GM19099 (cell line): Measurements from ENCODE around the gene CNTNAP2.

Experiments used
- POLR2A ChIP-seq: IDR thresholded peaks from 3 replicates; pipeline ENCODE4 v1.6.1; 2011; ENCODE audit warnings: low read depth; ENCODE audit not compliant: insufficient read length; ENCODE audit errors: extremely low read depth

CNTNAP2 gene

DNA sequence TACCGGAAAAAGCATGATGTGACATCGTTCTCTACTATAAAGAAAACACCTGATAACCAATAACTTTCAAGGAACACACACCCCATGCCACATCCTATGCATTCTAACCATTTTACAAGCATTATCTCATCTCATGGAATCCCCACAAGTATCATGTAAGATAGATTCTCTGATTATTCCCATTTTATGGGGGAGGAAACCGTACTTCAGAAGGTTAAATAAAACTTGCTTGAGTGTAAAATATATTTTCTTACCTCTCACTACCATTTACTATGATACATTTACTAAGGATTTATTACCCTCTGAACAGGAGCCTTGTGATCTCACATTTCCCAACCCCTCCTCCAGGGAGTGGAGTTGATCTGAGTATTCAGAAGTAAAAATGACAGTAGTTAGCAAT lies 522.7 kb downstream of the CNTNAP2 start:
- TF ChIP-seq POLR2A: no peak

- TF ChIP-seq POLR2A: no peak
Observed at GRCh38 chr7:146641491-146641890, 524.9 kb downstream of the CNTNAP2 start.

DNA sequence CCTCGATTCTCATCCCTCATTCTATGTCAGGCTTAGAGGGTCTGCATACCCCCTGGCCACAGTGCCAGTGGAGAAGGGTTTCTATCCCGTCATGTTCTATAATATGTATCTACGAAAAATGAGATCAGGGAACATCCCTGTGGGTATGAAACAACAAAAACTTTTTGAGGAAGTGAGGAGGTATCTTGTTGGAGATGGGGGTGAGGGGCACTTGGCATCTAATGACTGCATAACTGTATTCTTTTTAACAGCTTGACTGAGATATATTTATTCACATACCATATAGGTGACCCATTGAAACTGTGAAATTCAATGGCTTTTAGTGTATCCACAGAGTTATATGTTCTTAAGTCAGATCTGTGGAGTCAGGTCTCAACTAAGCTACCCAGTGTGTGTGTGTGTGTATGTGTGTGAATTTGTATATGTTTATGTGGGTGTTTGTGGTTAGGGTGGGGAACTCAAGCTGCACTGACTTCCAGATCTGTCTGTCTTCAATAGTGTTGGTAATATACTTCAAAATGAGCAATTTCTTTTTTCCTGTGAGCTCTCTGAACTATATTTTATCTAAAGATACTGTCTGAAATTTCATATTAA lies 528.9 kb downstream of the CNTNAP2 start:
- TF ChIP-seq POLR2A: no peak

GRCh38 chr7:146647445-146647844 lies 530.8 kb downstream of the CNTNAP2 start:
- no peak for TF ChIP-seq POLR2A

GRCh38 chr7:146652176-146652575 lies 535.6 kb downstream of the CNTNAP2 start:
- TF ChIP-seq POLR2A: no peak

DNA sequence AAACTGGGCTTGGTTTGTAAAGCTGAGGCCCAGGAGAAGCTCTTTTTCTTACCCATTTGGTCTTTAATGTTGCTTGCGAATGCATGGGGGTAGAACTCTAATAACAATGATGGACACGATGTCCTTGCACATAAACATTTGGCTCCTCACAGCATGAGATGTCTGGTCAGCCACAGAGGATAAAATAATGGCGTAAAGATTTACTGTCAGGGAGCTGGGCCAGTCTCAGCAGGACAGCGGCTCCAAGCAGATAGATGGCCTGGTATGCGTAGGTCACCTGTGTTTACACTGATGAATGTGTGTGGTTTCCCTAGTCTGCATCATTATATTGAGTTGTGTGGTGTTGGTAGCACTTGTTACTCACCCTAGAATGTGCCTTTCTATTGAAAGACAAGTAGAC lies 537.4 kb downstream of the CNTNAP2 start:
- no peak for TF ChIP-seq POLR2A

- TF ChIP-seq POLR2A: no peak
Observed at GRCh38 chr7:146655928-146656797, 539.6 kb downstream of the CNTNAP2 start.

DNA sequence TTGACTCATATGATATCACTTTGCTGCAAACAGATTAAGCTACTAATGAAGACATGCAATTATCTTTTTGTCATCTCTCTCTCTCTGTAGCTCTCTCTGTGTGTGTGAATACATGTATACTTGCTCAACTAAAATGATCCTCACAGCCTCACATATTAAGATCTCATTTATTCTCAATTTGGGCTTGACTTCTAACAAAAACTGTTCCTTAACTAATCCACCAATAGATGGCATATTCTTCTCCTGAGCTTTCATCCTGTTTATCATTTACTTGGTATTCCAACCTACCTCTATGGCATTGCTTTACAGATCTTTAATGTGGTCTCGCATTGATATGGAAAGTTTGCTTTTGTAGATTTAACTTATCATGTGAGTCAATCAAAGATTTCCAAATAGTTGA lies 540.4 kb downstream of the CNTNAP2 start:
- TF ChIP-seq POLR2A: no peak

DNA sequence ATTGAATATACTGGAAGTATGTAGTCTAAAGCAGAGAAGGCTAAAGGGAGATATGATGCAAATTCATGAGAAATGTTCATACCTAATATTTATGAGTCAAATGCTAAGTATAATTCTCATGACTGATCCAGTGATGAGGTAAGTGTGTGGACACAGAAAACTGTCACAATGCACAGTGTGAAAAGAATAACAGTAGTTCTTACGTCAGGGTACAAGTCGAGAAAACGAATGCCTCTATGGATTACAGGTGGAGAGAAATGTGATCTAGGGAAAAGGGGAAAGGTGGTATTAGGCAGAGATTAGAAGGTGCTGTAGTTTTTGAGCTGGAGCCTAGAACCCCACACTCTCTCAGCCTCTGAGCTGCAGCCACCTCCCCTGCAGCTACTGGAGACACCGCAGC lies 542.0 kb downstream of the CNTNAP2 start:
- TF ChIP-seq POLR2A: no peak

GRCh38 chr7:146659732-146660131 lies 543.1 kb downstream of the CNTNAP2 start:
- TF ChIP-seq POLR2A: no peak

- no peak for TF ChIP-seq POLR2A
Observed at GRCh38 chr7:146660839-146661238, 544.2 kb downstream of the CNTNAP2 start.

DNA sequence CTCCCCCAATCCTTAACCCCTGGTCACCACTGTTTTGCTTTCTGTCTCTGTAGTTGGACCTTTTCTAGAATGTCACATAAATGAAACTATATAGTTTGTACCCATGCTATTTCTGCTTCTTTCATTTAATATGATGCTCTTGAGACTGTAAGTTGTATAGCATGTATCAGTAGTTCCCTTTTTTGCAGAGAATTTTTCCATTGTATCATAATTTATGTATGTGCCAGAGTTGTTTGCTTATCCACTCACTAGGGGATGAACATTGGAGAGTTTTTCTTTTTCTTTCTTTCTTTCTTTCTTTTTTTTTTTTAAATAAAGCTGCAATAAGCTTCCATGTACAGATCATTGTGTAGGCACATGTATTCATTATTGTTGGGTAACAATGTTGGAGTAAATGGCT lies 544.8 kb downstream of the CNTNAP2 start:
- no peak for TF ChIP-seq POLR2A

GRCh38 chr7:146661929-146662328 lies 545.3 kb downstream of the CNTNAP2 start:
- no peak for TF ChIP-seq POLR2A

DNA sequence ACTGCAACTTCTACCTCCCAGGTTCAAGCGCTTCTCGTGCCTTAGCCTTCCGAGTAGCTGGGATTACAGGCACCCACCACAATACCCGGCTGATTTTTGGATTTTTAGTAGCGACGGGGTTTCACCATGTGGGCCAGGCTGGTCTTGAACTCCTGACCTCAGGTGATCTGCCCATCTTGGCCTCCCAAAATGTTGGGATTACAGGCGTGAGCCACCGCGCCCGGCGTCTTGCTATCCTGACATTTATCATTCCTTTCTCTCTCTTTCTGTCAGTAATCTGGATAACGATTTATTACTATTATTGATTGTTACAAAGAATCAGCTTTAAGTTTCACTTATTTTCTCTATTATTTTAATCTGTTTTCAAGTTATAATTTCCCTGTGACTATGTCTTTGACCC lies 548.4 kb downstream of the CNTNAP2 start:
- no peak for TF ChIP-seq POLR2A

DNA sequence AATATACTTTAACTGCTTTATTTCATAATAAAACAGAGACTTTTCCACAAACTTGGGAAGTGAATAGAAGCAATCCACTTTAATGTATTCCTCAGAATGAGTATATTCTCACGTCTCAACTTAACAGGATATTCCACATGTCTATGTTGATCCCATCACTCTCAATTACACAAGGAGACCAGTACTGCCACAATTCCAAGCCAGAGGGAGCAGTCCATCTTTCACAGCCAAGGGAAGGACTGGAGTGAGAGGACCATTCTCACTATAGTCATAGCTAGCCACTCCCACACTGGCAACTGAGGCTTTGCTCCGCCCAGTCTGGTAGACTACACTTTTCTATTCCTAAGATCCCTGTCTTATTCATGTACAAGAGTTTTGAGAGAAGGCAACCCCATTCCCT lies 553.9 kb downstream of the CNTNAP2 start:
- TF ChIP-seq POLR2A: no peak

GRCh38 chr7:146681487-146681886 lies 564.9 kb downstream of the CNTNAP2 start:
- TF ChIP-seq POLR2A: no peak
